GM12874 (cell line): ENCODE measurements around the gene PLPP4.

ENCODE experiments used
- TF ChIP-seq, protein P1 (sequence below): IDR thresholded peaks from 2 replicates; pipeline ENCODE4 v1.5.1; 2011; ENCODE audit warnings: low read depth, mild to moderate bottlenecking, control low read depth, low read length, moderate library complexity; ENCODE audit not compliant: insufficient read depth

Gene PLPP4

DNA sequence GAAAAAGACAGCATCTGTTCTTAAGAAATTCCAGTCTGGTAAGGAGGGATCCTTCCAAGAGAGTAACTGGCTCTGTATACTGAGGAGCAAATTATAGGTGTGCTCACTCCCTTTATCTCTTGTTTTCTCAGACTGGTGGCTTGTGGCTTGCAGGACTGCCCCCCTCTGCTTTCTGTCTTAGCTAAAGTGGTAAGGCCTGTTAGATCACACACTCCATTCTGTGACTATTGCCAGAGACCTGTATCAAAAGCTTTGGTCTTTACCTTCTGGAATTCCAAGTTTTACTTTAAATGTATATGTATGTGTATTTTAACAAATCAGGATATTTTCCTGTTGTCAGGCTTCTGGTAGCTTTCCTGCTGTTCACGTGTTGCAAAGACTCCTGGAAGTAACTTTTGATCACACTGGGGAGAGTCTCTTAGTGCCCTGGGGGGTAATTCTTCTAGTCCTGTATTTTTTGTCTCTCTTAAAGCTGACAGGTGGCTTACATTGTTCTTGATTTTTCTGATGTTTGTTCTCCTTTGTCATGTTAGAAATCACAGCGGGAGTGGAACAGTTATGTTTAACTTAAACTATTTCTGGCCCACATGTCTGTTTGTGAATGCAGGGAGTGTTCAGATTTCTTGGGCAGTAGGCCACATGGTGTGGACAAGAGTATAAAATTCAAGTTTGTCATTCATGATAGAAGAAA is 99.0 kb downstream of the PLPP4 start:
- TF ChIP-seq, protein P1, sequence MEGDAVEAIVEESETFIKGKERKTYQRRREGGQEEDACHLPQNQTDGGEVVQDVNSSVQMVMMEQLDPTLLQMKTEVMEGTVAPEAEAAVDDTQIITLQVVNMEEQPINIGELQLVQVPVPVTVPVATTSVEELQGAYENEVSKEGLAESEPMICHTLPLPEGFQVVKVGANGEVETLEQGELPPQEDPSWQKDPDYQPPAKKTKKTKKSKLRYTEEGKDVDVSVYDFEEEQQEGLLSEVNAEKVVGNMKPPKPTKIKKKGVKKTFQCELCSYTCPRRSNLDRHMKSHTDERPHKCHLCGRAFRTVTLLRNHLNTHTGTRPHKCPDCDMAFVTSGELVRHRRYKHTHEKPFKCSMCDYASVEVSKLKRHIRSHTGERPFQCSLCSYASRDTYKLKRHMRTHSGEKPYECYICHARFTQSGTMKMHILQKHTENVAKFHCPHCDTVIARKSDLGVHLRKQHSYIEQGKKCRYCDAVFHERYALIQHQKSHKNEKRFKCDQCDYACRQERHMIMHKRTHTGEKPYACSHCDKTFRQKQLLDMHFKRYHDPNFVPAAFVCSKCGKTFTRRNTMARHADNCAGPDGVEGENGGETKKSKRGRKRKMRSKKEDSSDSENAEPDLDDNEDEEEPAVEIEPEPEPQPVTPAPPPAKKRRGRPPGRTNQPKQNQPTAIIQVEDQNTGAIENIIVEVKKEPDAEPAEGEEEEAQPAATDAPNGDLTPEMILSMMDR: no peak

DNA sequence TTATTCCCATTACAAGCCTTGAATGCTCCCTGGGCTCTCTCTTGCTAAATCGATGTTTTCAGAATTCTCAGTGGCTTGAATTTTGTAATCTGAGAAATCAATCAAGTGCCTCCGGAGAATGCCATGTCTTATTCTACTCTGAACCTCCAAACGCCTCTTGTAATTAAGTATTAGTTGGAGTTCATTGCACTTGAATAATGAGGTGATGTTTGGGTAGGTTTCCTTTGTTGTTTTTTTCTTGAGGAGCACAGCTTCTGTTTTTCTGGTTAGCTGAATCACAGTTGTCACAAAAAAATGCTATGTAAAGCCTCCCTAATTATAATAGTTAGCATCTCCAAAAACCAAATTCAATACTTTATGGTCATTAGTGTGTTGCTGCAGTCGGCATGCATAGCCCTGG is 100.3 kb downstream of the PLPP4 start:
- TF ChIP-seq, protein P1: no peak

DNA sequence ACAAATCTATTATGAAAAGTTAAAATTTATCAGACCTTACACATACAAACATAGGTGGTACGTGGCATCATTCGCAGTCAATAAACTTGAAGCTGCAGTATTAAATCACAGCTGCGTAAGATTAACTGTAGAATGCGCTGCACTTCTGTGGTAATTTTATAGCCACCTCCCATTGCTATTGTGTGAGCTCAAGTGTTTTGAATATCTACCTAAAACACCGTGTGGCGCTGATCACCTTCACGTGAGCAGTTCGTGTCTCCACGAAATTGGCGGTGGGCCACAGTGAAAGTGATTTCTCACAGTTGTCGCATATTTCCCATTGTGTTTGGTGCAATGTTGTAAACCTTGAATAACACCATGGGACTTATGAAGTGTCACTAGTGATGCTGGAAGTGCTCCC is 102.8 kb downstream of the PLPP4 start:
- TF ChIP-seq, protein P1: no peak

DNA sequence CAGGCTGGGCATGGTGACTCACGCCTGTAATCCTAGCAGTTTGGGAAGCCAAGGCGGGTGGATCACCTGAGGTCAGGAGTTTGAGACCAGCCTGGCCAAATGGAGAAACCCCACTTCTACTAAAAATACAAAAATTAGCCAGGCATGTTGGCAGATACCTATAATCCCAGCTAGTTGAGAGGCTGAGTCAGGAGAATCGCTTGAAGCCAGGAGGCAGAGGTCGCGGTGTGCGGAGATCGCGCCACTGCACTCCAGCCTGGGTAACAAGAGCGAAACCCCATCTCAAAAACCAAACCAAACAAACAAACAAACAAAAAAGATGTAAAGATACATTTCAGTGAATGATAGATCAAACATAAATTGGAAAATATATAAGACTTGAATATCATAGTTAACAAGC is 105.9 kb downstream of the PLPP4 start:
- TF ChIP-seq, protein P1: no peak

DNA sequence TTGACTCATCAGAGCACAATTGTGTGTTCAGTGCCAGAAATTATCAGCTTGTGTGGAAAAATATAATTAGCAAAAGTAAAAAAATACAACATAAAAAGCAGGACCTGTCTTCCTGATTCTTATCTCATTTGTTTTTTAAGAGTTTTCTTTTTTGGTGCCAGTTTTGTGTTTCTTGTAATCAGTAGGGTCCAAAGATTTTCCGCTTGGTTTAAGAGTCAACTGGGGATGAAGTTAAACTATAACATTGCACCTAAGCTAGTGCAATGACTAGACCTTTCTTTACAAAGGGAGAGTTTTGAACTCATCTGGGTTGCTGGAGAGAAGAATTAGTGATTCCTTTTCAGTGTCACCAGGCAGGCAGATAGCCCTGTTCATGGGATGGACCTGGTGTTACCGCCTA is 113.4 kb downstream of the PLPP4 start:
- TF ChIP-seq, protein P1: no peak

DNA sequence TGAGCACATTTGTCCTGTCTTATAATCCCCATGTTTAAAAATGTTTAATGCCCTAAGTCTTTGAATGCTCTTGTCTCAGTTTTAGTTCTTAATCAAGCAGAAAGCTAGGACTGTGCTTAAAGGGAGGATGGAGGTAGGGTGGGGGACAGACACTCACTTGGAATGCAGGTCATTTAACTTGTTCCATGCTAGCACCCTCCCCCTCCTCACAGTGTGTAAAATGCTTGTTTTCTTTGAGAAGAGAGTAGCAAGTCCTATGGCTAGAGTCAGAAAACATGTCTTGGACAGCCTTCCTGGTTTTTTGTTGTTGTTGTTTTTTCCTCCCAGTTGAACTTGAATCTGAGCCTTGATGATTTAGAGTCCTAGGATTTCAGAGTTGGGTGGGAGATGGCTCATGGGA is 114.2 kb downstream of the PLPP4 start:
- TF ChIP-seq, protein P1: no peak

DNA sequence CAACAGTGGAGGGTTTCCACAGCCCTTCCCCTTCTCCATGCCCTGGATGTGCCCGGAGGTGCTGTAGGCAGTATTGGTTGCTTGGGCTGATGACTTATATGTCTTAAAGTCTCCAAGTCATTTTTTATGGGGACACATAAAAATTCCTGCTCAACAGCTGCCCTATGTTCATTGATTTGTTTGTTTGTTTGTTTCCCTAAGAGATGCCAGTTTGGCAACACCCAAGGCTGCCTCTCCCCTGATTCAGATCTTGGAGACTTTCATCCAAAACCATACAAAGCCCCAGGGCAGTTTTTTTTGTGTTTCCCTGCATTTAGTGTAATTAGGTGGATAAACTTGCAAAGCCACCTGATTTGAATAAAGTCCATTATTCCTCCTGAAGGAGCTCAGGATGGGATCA is 115.3 kb downstream of the PLPP4 start:
- TF ChIP-seq, protein P1: no peak
